22Rv1 (cell line): ENCODE results near the gene AGAP1.

ENCODE experiments used
- H3K27ac ChIP-seq: fragments of 450-650 bp; 2 replicates; pipeline ENCODE4 v1.5.1; 2017
- CTCF ChIP-seq: fragments of 450-650 bp; IDR thresholded peaks from 2 replicates; pipeline ENCODE4 v1.5.1; 2017; ENCODE audit warnings: mild to moderate bottlenecking
- ZFX ChIP-seq: fragments of 450-650 bp; IDR thresholded peaks from 2 replicates; pipeline ENCODE4 v1.6.1; 2017; ENCODE audit warnings: antibody characterized with exemption, borderline replicate concordance

Gene AGAP1

DNA sequence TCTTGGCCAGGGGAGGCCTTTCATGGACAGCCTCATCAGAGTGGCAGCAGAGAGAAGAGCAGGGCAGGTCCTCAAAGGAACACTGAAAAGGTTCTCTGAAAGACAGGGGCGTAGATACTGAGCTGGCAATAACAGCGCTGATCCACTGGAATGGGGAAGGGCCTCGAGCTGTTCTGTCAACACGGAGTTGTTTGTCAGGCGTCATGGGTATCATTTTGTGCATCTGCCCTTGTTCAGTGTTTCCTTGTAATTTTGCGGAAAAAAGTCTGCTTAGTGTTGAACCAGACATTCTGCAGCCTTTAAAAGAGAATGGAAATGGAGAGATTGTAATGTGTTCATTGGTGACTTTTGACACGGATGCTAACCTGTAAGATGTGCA, 21.5 kb downstream of the AGAP1 start:
- no peak overlapping the region for H3K27ac ChIP-seq
- no peak for TF ChIP-seq ZFX

GRCh38 chr2:235515821-235516220, 22.0 kb downstream of the AGAP1 start:
- TF ChIP-seq ZFX: no peak
- TF ChIP-seq CTCF: no peak
- H3K27ac ChIP-seq: no peak overlapping the region

DNA sequence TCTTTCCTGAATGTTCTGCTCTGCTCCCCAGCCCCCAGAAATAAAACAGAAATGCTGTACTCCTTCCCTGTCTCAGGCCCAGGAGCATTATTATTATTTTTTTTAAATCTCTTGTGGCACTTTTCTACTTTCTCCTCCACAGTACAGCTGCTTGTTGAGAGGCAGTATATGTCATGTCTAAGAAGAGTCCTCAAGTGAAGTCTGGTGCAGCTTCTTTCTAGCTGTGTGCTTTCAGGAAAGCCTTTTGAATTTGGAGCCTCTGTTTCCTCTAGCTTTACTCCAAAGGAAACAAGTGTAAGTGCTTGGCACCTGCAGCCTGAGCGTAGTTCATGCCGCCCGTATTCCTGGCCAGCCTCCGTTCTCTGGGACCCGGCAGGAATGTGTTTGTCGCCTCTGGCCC, 22.4 kb downstream of the AGAP1 start:
- no peak for TF ChIP-seq CTCF
- TF ChIP-seq ZFX: no peak
- no peak overlapping the region for H3K27ac ChIP-seq

GRCh38 chr2:235518322-235519090, 24.7 kb downstream of the AGAP1 start:
- no peak overlapping the region for H3K27ac ChIP-seq
- TF ChIP-seq CTCF: no peak
- no peak for TF ChIP-seq ZFX

DNA sequence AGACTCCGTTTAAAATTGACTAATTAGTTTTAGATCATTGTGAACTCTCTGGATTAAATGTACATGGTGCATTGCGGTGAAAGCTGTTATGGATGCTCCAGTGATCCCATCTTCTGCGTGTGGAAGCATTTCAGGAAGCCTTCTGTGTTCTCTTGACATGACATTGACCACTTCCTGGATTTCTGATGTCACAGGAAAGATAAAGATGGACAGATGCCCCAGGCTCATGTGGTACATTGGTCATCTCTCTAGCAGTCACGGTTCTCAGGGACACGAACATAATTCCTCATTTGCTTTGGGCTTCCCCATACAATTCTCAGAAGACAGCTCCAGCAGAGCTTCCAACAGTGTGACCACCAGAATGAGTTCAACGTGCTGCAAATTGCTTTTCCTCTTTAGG, 26.9 kb downstream of the AGAP1 start:
- TF ChIP-seq CTCF: no peak
- TF ChIP-seq ZFX: no peak
- no peak overlapping the region for H3K27ac ChIP-seq

GRCh38 chr2:235521844-235522243, 28.0 kb downstream of the AGAP1 start:
- TF ChIP-seq CTCF (no peak), ZFX (no peak)
- H3K27ac ChIP-seq: no peak overlapping the region

DNA sequence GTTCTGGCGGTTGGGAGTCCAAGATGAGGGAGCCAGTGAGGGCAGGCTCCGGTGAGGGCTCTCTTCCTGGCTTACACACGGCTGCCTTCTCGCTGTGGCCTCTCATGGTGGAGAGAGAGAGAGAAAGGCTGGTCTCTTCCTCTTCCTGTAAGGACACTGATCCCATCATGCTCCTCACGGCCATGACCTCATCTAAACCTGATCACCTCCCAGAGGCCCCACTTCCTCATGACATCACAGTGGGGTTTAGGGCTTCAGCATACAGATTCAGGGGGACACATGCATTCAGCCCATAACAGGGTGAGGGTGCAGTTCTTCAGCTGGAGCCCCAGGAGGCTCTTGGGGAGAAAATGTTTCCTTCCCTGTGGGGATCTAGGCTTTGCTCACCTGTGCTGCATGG, 29.2 kb downstream of the AGAP1 start:
- TF ChIP-seq ZFX: no peak
- no peak overlapping the region for H3K27ac ChIP-seq

- H3K27ac ChIP-seq: no peak overlapping the region
- no peak for TF ChIP-seq CTCF
- no peak for TF ChIP-seq ZFX
Observed at GRCh38 chr2:235523486-235524150, 29.8 kb downstream of the AGAP1 start.
